ENCODE results near the gene DLX4. TPM values are rescaled to one million over a fixed set of nuclear protein-coding genes. Genes with fewer than 3 reads are reported as not detected.

Gene DLX4
- total RNA-seq, 1 experiment from 2014 or later: 0.44 TPM

- peaks cover 48% of the 10 kb centered on the region for H3K27me3 ChIP-seq (ENCODE audit: low read length)
- H3F3A ChIP-seq (ENCODE audit: low read length, unreplicated experiment): no peaks in the 10 kb centered on the region
- no peak for DNase-seq
- H3K4me1 ChIP-seq (ENCODE audit: insufficient read depth, low read length): no peaks in the 10 kb centered on the region
- H3K9me2 ChIP-seq (replicated peaks; ENCODE audit: low read length): no peaks in the 10 kb centered on the region
- no peak overlapping the region for H3K27ac ChIP-seq (ENCODE audit: low read length)
- no peaks in the 10 kb centered on the region for H3K36me3 ChIP-seq (ENCODE audit: low read depth, low read length)
- no peak for TF ChIP-seq EZH2 (IDR thresholded peaks at IDR 0.05; ENCODE audit: low read length, unreplicated experiment)
- TF ChIP-seq EZH2phosphoT487 (IDR thresholded peaks at IDR 0.05; ENCODE audit: borderline replicate concordance, low read length): no peak
- no peak for TF ChIP-seq CTCF (conservative IDR thresholded peaks at IDR 0.05; ENCODE audit: low read depth, low read length)
- ChIA-PET CTCF (no interaction called here), POLR2A (ENCODE audit: unreplicated experiment) (no interaction called here)
- H3K4me2 ChIP-seq (ENCODE audit: low read length): no peak overlapping the region
- no peaks in the 10 kb centered on the region for H3K9me3 ChIP-seq (ENCODE audit: low read length)
- no peaks in the 10 kb centered on the region for H3K79me2 ChIP-seq (ENCODE audit: low read length)
- ATAC-seq: no peak
- BruUV-seq (replicated peaks): no TSS peak
- H4K20me1 ChIP-seq (ENCODE audit: low read length): no peaks in the 10 kb centered on the region
- no peak overlapping the region for H2AFZ ChIP-seq (ENCODE audit: low read length)
- intact Hi-C loops (cut with micrococcal nuclease): no loop called here
- no peak overlapping the region for H3K4me3 ChIP-seq (ENCODE audit: low read length)
- H3K9ac ChIP-seq (ENCODE audit: low read length): no peak overlapping the region
These were observed 7.3 kb downstream of the DLX4 start for GRCh38 chr17:49976163-49976827.

GRCh38 chr17:49976828-49977202 lies 7.8 kb downstream of the DLX4 start:
- no peak for ATAC-seq
- no peak for DNase-seq
- Histone ChIP-seq H3K4me1 (ENCODE audit: insufficient read depth, low read length) (no peaks in the 10 kb centered on the region), H3K36me3 (ENCODE audit: low read depth, low read length) (no peaks in the 10 kb centered on the region), H3K27me3 (ENCODE audit: low read length) (peaks cover 43% of the 10 kb centered on the region), H3K9ac (ENCODE audit: low read length) (no peak overlapping the region), H4K20me1 (ENCODE audit: low read length) (no peaks in the 10 kb centered on the region), H3K4me2 (ENCODE audit: low read length) (no peak overlapping the region), H3F3A (ENCODE audit: low read length, unreplicated experiment) (no peaks in the 10 kb centered on the region), H3K79me2 (ENCODE audit: low read length) (no peaks in the 10 kb centered on the region), H3K27ac (ENCODE audit: low read length) (no peak overlapping the region), H3K9me3 (ENCODE audit: low read length) (no peaks in the 10 kb centered on the region), H3K4me3 (ENCODE audit: low read length) (no peak overlapping the region), H2AFZ (ENCODE audit: low read length) (no peak overlapping the region), H3K9me2 (replicated peaks; ENCODE audit: low read length) (no peaks in the 10 kb centered on the region)
- TF ChIP-seq EZH2 (IDR thresholded peaks at IDR 0.05; ENCODE audit: low read length, unreplicated experiment) (no peak), CTCF (conservative IDR thresholded peaks at IDR 0.05; ENCODE audit: low read depth, low read length) (no peak), EZH2phosphoT487 (IDR thresholded peaks at IDR 0.05; ENCODE audit: borderline replicate concordance, low read length) (no peak)
- BruUV-seq (replicated peaks): no TSS peak
- ChIA-PET POLR2A (ENCODE audit: unreplicated experiment) (no interaction called here), CTCF (no interaction called here)
- intact Hi-C loops (cut with micrococcal nuclease): no loop called here

GRCh38 chr17:49977463-49978389 lies 8.7 kb downstream of the DLX4 start:
- intact Hi-C loops (cut with micrococcal nuclease): no loop called here
- no peak overlapping the region for H2AFZ ChIP-seq (ENCODE audit: low read length)
- H3K4me1 ChIP-seq (ENCODE audit: insufficient read depth, low read length): no peaks in the 10 kb centered on the region
- H4K20me1 ChIP-seq (ENCODE audit: low read length): no peaks in the 10 kb centered on the region
- ChIA-PET POLR2A (ENCODE audit: unreplicated experiment) (no interaction called here), CTCF (no interaction called here)
- no peaks in the 10 kb centered on the region for H3K9me2 ChIP-seq (replicated peaks; ENCODE audit: low read length)
- H3K36me3 ChIP-seq (ENCODE audit: low read depth, low read length): no peaks in the 10 kb centered on the region
- no peak overlapping the region for H3K4me3 ChIP-seq (ENCODE audit: low read length)
- DNase-seq (no peak), ATAC-seq (no peak)
- H3F3A ChIP-seq (ENCODE audit: low read length, unreplicated experiment): no peaks in the 10 kb centered on the region
- peaks cover 33% of the 10 kb centered on the region for H3K27me3 ChIP-seq (ENCODE audit: low read length)
- TF ChIP-seq EZH2 (IDR thresholded peaks at IDR 0.05; ENCODE audit: low read length, unreplicated experiment) (no peak), EZH2phosphoT487 (IDR thresholded peaks at IDR 0.05; ENCODE audit: borderline replicate concordance, low read length) (no peak), CTCF (conservative IDR thresholded peaks at IDR 0.05; ENCODE audit: low read depth, low read length) (0 out of 2 replicates have a peak, but pooled peaks have one; percentile 12)
- no peak overlapping the region for H3K4me2 ChIP-seq (ENCODE audit: low read length)
- no TSS peak for BruUV-seq (replicated peaks)
- no peaks in the 10 kb centered on the region for H3K79me2 ChIP-seq (ENCODE audit: low read length)
- no peaks in the 10 kb centered on the region for H3K9me3 ChIP-seq (ENCODE audit: low read length)
- H3K27ac ChIP-seq (ENCODE audit: low read length): no peak overlapping the region
- H3K9ac ChIP-seq (ENCODE audit: low read length): no peak overlapping the region
